Activated CD4-positive, alpha-beta T cell treated with anti-CD3 and anti-CD28 coated beads for 36 hours (primary cell): ENCODE results near the gene PCNX3. TPM values are rescaled to one million over a fixed set of nuclear protein-coding genes. Genes with fewer than 3 reads are reported as not detected.
A peak's percentile ranks its signal among the peaks of the same experiment; 100 is the strongest.

Experiments used
- ATAC-seq: fragments of 200-7000 bp; cut with Tn5 transposase; one replicate; pipeline ENCODE4 v1.10.0; 2021; ENCODE audit warnings: mild to moderate bottlenecking, moderate library complexity
- CTCF ChIA-PET: fragments of 350-600 bp; sonication (Branson Sonifier 250); formaldehyde crosslinking; loops from one replicate; lab custom pipeline; 2021; ENCODE audit warnings: antibody characterized with exemption; lab: Charles Lee
- POLR2A ChIA-PET: fragments of 350-600 bp; sonication (Branson Sonifier 250); formaldehyde crosslinking; loops from one replicate; lab custom pipeline; 2021; ENCODE audit warnings: antibody characterized with exemption, inconsistent platforms; lab: Charles Lee
- DNase-seq: peaks from one replicate; pipeline ENCODE4 v3.0.0-alpha.2; 2020
- H3K27ac Mint-ChIP-seq: one replicate; pipeline ENCODE4 v1.8.0; 2021; ENCODE audit warnings: mixed read lengths
- H3K27me3 Mint-ChIP-seq: one replicate; pipeline ENCODE4 v1.8.0; 2021; ENCODE audit warnings: mixed read lengths
- H3K36me3 Mint-ChIP-seq: one replicate; pipeline ENCODE4 v1.8.0; 2021; ENCODE audit warnings: low read depth, mixed read lengths
- H3K4me1 Mint-ChIP-seq: one replicate; pipeline ENCODE4 v1.8.0; 2021; ENCODE audit warnings: mixed read lengths
- H3K4me3 Mint-ChIP-seq: one replicate; pipeline ENCODE4 v1.8.0; 2021; ENCODE audit warnings: mild to moderate bottlenecking, moderate library complexity, mixed read lengths
- H3K9me3 Mint-ChIP-seq: one replicate; pipeline ENCODE4 v1.8.0; 2021; ENCODE audit warnings: low read depth, mixed read lengths
- intact Hi-C, 2 experiments: fragments of 100-400 bp; cut with DNase I in 1 of 2; cut with micrococcal nuclease in 1 of 2; formaldehyde crosslinking; loops; one replicate each; pipeline versions ENCODE4 v1.14.2 to v1.15.1; 2022 to 2024; cut with DNase I, micrococcal nuclease
- total RNA-seq, 2 experiments: library from RNA; stranded (reverse); gene quantifications; one replicate each; pipeline ENCODE4 v1.2.3, GENCODE V29; 2021

Gene PCNX3
- total RNA-seq, 2 experiments from 2014 or later = 27.9 to 30.7 TPM

GRCh38 chr11:65611028-65611757 lies 4.4 kb upstream of the PCNX3 start:
- no peaks in the 10 kb centered on the region for H3K27me3 Mint-ChIP-seq
- peak overlapping the region; percentile 96 for H3K4me3 Mint-ChIP-seq
- peaks cover 44% of the 10 kb centered on the region for H3K36me3 Mint-ChIP-seq
- peaks cover 37% of the 10 kb centered on the region for H3K4me1 Mint-ChIP-seq
- no peak for DNase-seq
- intact Hi-C loops = no loop called here
- peak overlapping the region; percentile 51 for H3K27ac Mint-ChIP-seq
- ATAC-seq = no peak
- ChIA-PET CTCF (interaction anchor here (0.7 to 1.5 kb wide), 2 partner anchors 18 to 98 kb away, joined by 3 to 6 read pairs; no protein-coding TSS in a partner anchor), POLR2A (no interaction called here)
- H3K9me3 Mint-ChIP-seq = no peaks in the 10 kb centered on the region

DNA sequence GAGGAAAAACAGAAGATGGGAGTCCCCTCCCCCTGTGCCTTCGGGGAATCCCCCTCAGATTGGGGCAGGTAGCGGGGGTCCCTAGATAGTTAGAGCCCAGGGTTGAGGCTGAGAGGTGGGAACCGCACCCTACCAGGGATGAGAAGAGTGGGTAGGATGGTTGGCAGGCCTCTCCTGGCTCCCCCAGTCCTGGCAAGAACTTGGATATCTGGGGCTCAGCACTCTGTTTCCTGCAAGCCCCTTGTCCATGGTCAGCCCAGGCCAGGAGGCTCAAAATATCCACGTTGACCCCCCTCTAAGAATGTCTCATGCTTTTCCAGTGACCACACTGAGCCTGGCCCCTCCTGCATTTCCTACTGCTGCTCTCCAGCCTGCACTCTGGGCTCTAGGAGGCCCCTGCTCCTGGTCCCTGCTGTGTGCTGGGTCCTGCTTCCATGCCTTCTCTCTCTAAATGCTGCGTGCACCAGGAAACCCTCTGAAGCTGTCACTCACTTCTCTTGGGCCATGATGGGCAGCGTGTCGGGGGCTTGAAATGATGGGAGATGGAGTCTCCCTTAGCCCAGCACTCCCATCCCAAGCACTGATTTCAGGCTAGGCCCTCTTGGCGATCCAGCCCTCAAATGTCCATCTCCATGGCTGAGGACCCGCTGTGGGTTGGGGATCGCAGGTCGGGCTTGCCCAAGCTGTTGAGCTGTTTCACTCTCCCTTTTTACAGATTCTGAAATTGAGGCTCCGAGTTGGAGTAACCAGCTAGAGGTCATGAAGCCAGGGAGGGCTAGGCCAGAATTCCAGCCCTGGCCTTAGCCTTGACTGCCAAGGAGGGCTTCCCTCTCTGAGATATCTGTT lies 3.6 kb upstream of the PCNX3 start:
- peak overlapping the region; percentile 96 for H3K4me3 Mint-ChIP-seq
- peaks cover 45% of the 10 kb centered on the region for H3K4me1 Mint-ChIP-seq
- peaks cover 45% of the 10 kb centered on the region for H3K36me3 Mint-ChIP-seq
- DNase-seq = no peak
- H3K9me3 Mint-ChIP-seq = no peaks in the 10 kb centered on the region
- CTCF ChIA-PET = interaction anchor here (0.6 to 1.5 kb wide), 6 partner anchors 14 to 71 kb away, joined by 3 to 6 read pairs (median 4); partner anchors contain the start of gene EHBP1L1
- H3K27me3 Mint-ChIP-seq = no peaks in the 10 kb centered on the region
- H3K27ac Mint-ChIP-seq = peak overlapping the region; percentile 90
- no peak for ATAC-seq
- POLR2A ChIA-PET = interaction anchor here (1.7 kb wide), 1 partner anchor 18 kb away, joined by 3 read pairs; no protein-coding TSS in a partner anchor
- intact Hi-C loops = loop anchor here in 1 of 2 experiments (2.0 kb wide), 1 partner anchor 17 kb away; the partner anchor contains the start of gene KCNK7

DNA sequence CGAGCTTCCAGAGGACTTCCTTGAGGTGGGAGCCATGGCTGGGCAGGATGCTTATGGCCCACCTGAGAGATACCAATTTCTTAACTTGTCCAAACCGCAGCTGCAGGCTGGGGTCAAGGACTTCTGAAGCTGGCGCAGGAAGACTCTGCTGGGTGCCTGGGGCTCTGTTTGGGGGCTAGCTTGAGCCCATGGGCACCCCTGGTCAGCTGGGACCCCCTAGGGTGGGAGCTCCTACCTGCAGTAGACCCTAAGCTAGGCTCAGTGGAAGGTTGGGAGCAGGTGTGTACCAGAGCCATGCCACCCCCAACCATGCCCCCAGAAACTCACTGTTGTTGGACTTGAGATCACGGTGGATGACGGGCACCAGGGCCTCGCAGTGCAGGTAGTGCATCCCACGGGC lies 2.9 kb upstream of the PCNX3 start:
- H3K36me3 Mint-ChIP-seq = peaks cover 47% of the 10 kb centered on the region
- intact Hi-C loops = loop anchor here in 1 of 2 experiments (2.0 kb wide), 1 partner anchor 18 kb away; the partner anchor contains the start of gene KCNK7
- no peaks in the 10 kb centered on the region for H3K9me3 Mint-ChIP-seq
- ATAC-seq (no peak), DNase-seq (no peak)
- ChIA-PET POLR2A (interaction anchor here (0.7 to 1.7 kb wide), 3 partner anchors 19 to 231 kb away, joined by 3 read pairs; partner anchors contain the start of gene SLC25A45), CTCF (interaction anchor here (0.6 to 1.5 kb wide), 7 partner anchors 13 to 71 kb away, joined by 3 to 6 read pairs (median 4); partner anchors contain the start of gene EHBP1L1)
- peak overlapping the region; percentile 96 for H3K4me3 Mint-ChIP-seq
- H3K27ac Mint-ChIP-seq = peak overlapping the region; percentile 90
- no peaks in the 10 kb centered on the region for H3K27me3 Mint-ChIP-seq
- H3K4me1 Mint-ChIP-seq = peaks cover 51% of the 10 kb centered on the region

DNA sequence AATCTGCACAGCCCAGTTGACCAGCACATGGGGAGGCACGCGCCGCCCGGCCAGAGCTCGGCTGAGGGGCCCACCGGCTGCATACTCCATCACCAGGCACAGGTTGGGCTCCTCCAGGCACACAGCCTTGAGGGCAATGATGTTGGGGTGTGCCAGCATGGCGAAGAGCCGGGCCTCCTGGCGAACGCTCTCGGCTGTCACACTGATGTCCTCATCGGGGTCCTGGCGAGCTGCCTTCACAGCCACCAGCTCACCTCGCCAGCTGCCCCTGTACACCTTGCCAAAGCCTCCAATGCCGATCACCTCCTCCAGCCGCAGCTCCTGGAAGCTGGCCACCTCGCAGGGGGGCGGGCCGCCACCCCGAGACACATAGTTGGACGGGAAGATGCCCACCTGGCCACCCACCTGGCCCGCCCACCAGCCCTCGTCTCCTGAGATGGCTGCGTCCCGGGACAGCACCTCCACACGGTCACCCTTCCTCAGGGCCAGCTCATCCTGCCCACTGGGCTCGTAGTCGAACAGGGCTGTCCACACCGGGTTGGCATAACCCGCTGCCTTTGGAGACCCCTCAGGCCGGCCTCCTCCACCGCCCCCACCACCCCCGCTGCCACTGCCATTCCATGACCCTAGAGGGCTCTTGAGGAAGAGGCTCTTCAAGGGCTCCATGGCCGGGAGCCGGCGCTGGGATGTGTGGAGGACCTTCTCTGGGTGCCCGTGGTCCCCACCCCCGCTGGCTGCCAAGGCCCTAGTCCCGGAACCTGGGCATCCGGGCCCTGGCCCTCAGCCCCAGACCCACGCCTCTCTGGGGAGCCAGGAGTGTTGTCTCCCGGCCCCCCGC lies 2.3 kb upstream of the PCNX3 start:
- CTCF ChIA-PET = interaction anchor here (0.8 to 1.5 kb wide), 4 partner anchors 13 to 72 kb away, joined by 3 to 6 read pairs (median 4); partner anchors contain the start of gene EHBP1L1

DNA sequence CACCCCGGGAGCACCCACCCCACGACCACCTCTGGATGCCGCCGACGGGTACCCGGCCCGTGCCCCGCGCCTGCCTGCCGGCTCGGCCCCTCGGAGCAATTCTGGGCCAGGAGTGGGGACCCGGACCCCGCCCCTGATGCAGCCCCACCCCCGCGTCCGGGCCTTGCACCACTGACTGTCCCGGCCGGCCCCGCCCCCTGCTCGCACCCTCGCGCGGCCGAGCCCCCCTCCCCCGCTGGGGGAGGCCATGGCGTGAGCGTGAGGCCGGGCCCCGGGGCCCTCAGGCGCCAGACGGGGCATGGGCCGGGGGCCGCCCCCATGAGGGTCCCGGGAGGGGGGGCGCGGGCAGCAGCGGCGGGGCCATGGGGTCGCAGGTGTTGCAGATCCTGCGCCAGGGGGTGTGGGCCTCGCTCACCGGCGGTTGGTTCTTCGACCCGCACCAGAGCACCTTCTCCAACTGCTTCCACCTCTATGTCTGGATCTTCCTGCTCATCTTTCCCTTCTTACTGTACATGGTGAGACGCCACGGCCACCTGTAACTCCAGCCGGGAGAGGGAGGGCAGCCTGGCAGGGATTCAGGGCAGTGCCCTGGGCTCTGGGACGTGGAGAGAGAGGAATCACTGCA lies 486 bp downstream of the PCNX3 start:
- Mint-ChIP-seq H3K36me3 (peaks cover 45% of the 10 kb centered on the region), H3K27ac (peak overlapping the region; percentile 94), H3K4me3 (peak overlapping the region; percentile 96), H3K27me3 (no peaks in the 10 kb centered on the region), H3K9me3 (no peaks in the 10 kb centered on the region), H3K4me1 (peaks cover 31% of the 10 kb centered on the region)
- ChIA-PET CTCF (interaction anchor here (0.8 to 1.8 kb wide), 11 partner anchors 10 to 429 kb away, joined by 3 to 20 read pairs (median 4); partner anchors contain the start of genes CCDC85B, FAM89B, SIPA1 and ZNRD2), POLR2A (interaction anchor here (0.8 to 1.4 kb wide), 7 partner anchors 22 to 191 kb away, joined by 3 to 9 read pairs (median 4); partner anchors contain the start of genes EHBP1L1, MALAT1, SCYL1 and SIPA1)
- ATAC-seq (no peak), DNase-seq (peak; percentile 68)
- intact Hi-C loops = loop anchor here (1.0 to 2.0 kb wide), 24 partner anchors 22 to 692 kb away; partner anchors contain the start of genes SIPA1 (in 2 of the 2), SLC25A45 (in 2 of the 2), ZNRD2 (in 2 of the 2) and BANF1 (in 1 of the 2)

More for the DNA sequence above, 2.3 kb upstream of the PCNX3 start:
- intact Hi-C loops = loop anchor here in 1 of 2 experiments (2.0 kb wide), 1 partner anchor 19 kb away; the partner anchor contains the start of gene KCNK7
- peaks cover 42% of the 10 kb centered on the region for H3K36me3 Mint-ChIP-seq
- DNase-seq (peak; percentile 46), ATAC-seq (no peak)
- POLR2A ChIA-PET = interaction anchor here (0.6 to 1.7 kb wide), 5 partner anchors 10 to 231 kb away, joined by 3 to 5 read pairs (median 3); partner anchors contain the start of genes RELA and SLC25A45
- H3K27ac Mint-ChIP-seq = peak overlapping the region; percentile 69
- H3K27me3 Mint-ChIP-seq = no peaks in the 10 kb centered on the region
- H3K4me1 Mint-ChIP-seq = peaks cover 51% of the 10 kb centered on the region
- H3K9me3 Mint-ChIP-seq = no peaks in the 10 kb centered on the region
- peak overlapping the region; percentile 96 for H3K4me3 Mint-ChIP-seq

DNA sequence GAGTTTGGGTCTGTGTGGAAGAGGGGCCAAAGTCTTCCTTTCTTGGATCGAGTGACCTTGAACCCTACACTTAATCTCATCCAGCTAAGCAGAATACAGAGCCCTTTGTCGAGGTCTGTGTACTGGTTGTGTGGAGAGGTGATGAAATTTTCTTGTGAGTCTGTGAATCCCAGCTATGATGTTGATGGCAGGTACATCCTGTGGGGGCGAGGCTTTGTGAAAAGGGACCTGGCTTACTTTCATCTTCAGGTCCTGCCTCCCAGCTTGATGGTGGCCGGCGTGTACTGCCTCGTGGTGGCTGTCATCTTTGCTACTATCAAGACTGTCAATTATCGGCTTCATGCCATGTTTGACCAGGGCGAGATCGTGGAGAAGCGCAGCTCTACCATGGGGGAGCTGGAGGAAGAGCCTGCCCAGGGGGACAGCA lies 1.0 kb downstream of the PCNX3 start:
- Mint-ChIP-seq H3K27ac (peak overlapping the region; percentile 90), H3K36me3 (peaks cover 47% of the 10 kb centered on the region), H3K4me1 (peaks cover 27% of the 10 kb centered on the region), H3K9me3 (no peaks in the 10 kb centered on the region), H3K4me3 (peak overlapping the region; percentile 93), H3K27me3 (no peaks in the 10 kb centered on the region)
- ChIA-PET POLR2A (no interaction called here), CTCF (interaction anchor here (0.7 to 0.8 kb wide), 4 partner anchors 10 to 35 kb away, joined by 3 to 5 read pairs (median 3); partner anchors contain the start of gene SIPA1)
- intact Hi-C loops = no loop called here
- ATAC-seq (no peak), DNase-seq (peak; percentile 60)

DNA sequence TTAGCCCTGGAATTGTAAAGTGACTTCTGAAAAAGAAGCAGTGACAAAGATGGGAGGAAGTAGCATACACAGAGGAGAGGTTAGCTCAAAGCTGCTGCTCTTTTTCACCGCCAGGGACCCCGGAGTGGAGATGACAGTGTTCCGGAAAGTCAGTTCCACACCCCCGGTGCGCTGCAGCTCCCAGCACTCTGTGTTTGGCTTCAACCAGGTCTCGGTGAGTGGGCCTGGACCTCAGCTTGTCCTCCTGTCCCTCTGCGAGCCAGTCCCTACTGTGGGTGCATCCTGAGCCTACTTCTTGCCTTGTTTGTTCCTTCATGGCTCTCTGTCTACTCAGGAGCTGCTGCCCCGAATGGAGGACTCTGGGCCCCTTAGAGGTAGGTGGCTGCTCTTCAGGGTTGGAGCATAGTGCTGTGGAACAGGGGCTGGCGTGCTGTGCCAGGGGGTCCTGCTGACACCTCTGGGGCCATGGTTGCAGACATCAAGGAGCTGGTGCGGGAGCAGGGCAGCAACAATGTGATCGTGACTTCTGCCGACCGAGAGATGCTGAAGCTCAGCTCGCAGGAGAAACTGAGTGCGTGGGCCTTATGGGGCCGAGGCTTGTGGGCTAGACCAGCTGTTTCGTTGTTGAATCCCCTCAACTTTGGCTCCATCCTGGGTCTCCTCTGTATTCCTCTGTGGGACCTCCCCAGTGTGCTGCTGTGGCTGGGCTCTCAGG lies 1.7 kb downstream of the PCNX3 start:
- intact Hi-C loops = no loop called here
- H3K27me3 Mint-ChIP-seq = no peaks in the 10 kb centered on the region
- H3K27ac Mint-ChIP-seq = peak overlapping the region; percentile 90
- H3K9me3 Mint-ChIP-seq = no peaks in the 10 kb centered on the region
- H3K36me3 Mint-ChIP-seq = peaks cover 47% of the 10 kb centered on the region
- ATAC-seq = no peak
- peak overlapping the region; percentile 93 for H3K4me3 Mint-ChIP-seq
- DNase-seq = no peak
- CTCF ChIA-PET = interaction anchor here (0.6 to 1.0 kb wide), 6 partner anchors 8 to 214 kb away, joined by 3 to 5 read pairs (median 3); partner anchors contain the start of gene RNASEH2C
- POLR2A ChIA-PET = no interaction called here
- peaks cover 22% of the 10 kb centered on the region for H3K4me1 Mint-ChIP-seq

DNA sequence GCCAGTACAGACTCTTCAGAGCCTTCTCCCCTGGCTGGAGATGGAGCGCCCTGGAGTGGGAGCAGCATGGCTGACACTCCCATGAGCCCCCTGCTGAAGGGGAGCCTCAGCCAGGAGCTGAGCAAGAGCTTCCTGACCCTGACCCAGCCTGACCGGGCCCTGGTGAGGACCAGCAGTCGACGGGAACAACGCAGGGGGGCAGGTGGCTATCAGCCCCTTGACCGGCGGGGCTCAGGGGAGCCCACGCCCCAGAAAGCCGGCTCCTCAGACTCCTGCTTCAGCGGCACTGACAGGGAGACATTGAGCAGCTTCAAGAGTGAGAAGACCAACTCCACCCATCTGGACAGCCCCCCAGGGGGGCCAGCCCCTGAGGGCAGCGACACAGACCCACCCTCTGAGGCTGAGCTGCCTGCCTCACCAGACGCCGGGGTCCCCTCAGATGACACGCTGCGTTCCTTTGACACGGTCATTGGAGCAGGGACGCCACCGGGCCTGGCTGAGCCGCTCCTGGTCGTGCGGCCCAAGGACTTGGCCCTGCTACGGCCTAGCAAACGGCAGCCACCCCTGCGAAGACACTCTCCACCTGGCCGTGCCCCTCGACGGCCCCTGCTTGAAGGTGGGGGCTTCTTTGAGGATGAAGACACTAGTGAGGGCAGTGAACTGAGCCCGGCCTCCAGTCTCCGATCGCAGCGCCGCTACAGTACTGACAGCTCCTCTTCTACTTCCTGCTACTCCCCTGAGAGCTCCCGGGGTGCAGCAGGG lies 2.6 kb downstream of the PCNX3 start:
- no peaks in the 10 kb centered on the region for H3K27me3 Mint-ChIP-seq
- POLR2A ChIA-PET = no interaction called here
- H3K4me1 Mint-ChIP-seq = peaks cover 15% of the 10 kb centered on the region
- intact Hi-C loops = no loop called here
- H3K36me3 Mint-ChIP-seq = peaks cover 45% of the 10 kb centered on the region
- H3K9me3 Mint-ChIP-seq = no peaks in the 10 kb centered on the region
- CTCF ChIA-PET = interaction anchor here (0.8 to 1.0 kb wide), 2 partner anchors 9 to 102 kb away, joined by 3 read pairs; partner anchors contain the start of gene RNASEH2C
- H3K27ac Mint-ChIP-seq = peak overlapping the region; percentile 31
- DNase-seq (no peak), ATAC-seq (no peak)
- no peak overlapping the region for H3K4me3 Mint-ChIP-seq

DNA sequence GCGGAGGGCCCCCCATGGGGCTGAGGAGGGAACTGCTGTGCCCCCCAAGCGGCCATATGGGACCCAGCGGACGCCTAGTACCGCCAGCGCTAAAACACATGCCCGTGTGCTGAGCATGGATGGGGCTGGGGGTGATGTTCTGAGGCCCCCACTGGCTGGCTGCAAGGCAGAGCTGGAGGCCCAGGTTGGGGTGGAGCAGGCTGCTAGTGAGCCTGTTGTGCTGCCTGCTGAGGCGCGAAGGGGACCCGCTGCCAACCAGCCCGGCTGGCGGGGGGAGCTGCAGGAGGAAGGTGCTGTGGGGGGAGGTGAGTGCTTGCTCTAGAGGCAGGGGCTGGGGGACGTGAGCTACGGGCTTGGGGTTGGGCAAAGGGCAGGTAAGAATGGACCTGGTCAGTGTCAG lies 3.2 kb downstream of the PCNX3 start:
- no peak overlapping the region for H3K4me3 Mint-ChIP-seq
- CTCF ChIA-PET = no interaction called here
- POLR2A ChIA-PET = interaction anchor here (0.9 kb wide), 1 partner anchor 19 kb away, joined by 3 read pairs; the partner anchor contains the start of gene SIPA1
- ATAC-seq (no peak), DNase-seq (no peak)
- no peaks in the 10 kb centered on the region for H3K9me3 Mint-ChIP-seq
- peaks cover 43% of the 10 kb centered on the region for H3K36me3 Mint-ChIP-seq
- intact Hi-C loops = no loop called here
- H3K4me1 Mint-ChIP-seq = peaks cover 14% of the 10 kb centered on the region
- H3K27ac Mint-ChIP-seq = peak overlapping the region; percentile 58
- no peaks in the 10 kb centered on the region for H3K27me3 Mint-ChIP-seq
